Body of pancreas (tissue), 4 donors: ENCODE measurements around the gene BACH2. TPM values are rescaled to one million over a fixed set of nuclear protein-coding genes. Genes with fewer than 3 reads are reported as not detected.

Source experiments
- ATAC-seq: fragments of 150-250 bp; one replicate; pipeline ENCODE4 v1.9.1; 2016
- DNase-seq, 4 donors: peaks; one replicate each; pipeline ENCODE4 v3.0.0-alpha.2; 2019
- H3K27ac ChIP-seq, 4 donors: fragments of 200-600 bp; sonication (generic); 1 replicate in 3 of 4; 2 replicates in 1 of 4; pipeline versions ENCODE4 v1.5.1 to v1.6.1; 2016 to 2019; ENCODE audit warnings: mild to moderate bottlenecking in 1 of 4, mixed read lengths in 1 of 4, moderate library complexity in 1 of 4
- H3K27me3 ChIP-seq, 2 donors: fragments of 200-600 bp; sonication (generic); one replicate each; pipeline ENCODE4 v1.6.0; 2016; ENCODE audit warnings: mild to moderate bottlenecking in 1 of 2
- H3K36me3 ChIP-seq, 2 donors: fragments of 200-600 bp; sonication (generic); replicated peaks in 1 of 2; 2 replicates each; pipeline ENCODE4 v1.5.1; 2016; ENCODE audit warnings: low read depth in 2 of 2; ENCODE audit not compliant: insufficient read depth in 1 of 2
- H3K4me1 ChIP-seq: fragments of 200-600 bp; sonication (generic); one replicate; pipeline ENCODE4 v1.6.0; 2016
- H3K4me3 ChIP-seq, 2 donors: fragments of 200-600 bp; sonication (generic); 1 replicate in 1 of 2; 2 replicates in 1 of 2; pipeline ENCODE4 v1.5.1; 2016 to 2019
- H3K9me3 ChIP-seq, 3 donors: fragments of 200-600 bp; sonication (generic); 1 replicate in 2 of 3; 2 replicates in 1 of 3; pipeline ENCODE4 v1.5.1; 2016
- POLR2A ChIP-seq, 3 donors: fragments of 450-650 bp; IDR thresholded peaks; one replicate each; pipeline ENCODE4 v1.6.1; 2016; ENCODE audit warnings: antibody characterized with exemption in 3 of 3, mild to moderate bottlenecking in 2 of 3
- WGBS, 2 donors: methylation state at CpG; one replicate each; pipeline ENCODE4 v1.1.5; 2017; 5-methylcytosine and 5-hydroxymethylcytosine counted together
- intact Hi-C: fragments of 100-400 bp; cut with DNase I; formaldehyde crosslinking; loops from one replicate; pipeline ENCODE4 v1.15.1; 2023
- microRNA-seq, 2 donors: library from miRNA; unstranded; fragments of <30 nt; microRNA quantifications; one replicate each; pipeline ENCODE4, GENCODE V29; 2016; ENCODE audit warnings: borderline number of aligned reads in 2 of 2, borderline replicate concordance in 2 of 2
- small RNA-seq: library from RNA; depleted of rRNA; stranded (forward); fragments of <200 nt; gene quantifications from one replicate; pipeline ENCODE3, GENCODE V24; 2016
- total RNA-seq, 2 donors: library from RNA; depleted of rRNA; stranded (reverse); fragments of >200 nt; gene quantifications; one replicate each; pipeline ENCODE4 v1.1.0, GENCODE V29; 2016
- TF ChIP-seq, protein P1 (sequence below), 7 experiments: fragments of 450-650 bp in 4 of 7; fragments of 200-600 bp in 3 of 7; sonication (generic) in 3 of 7; IDR thresholded peaks; one replicate each; pipeline ENCODE4 v1.5.1; 2016 to 2019; ENCODE audit warnings: antibody characterized with exemption in 7 of 7

BACH2 gene
- total RNA-seq, 2 donors from 2014 or later: 2.1 to 3.3 TPM

DNA sequence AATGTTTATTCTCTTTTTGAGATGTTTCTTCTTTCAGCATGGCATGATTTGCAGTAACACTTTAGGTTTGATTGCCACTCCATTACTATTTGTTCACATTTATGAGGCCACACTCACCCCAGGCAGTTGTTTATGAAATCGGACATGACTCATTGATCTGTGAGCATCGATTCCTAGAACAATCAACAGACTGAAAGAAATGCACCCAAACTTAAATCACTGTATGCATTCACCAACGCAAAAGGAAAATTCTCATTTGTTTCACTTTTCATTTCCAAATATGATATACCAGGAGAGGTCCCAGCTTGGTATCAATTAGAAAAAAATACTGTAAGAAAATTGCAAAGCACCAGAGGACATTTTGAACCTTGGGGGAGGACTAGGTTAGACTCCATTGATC lies 407.8 kb downstream of the BACH2 start:
- no peak for TF ChIP-seq POLR2A (IDR thresholded peaks at IDR 0.05)
- TF ChIP-seq, protein P1, sequence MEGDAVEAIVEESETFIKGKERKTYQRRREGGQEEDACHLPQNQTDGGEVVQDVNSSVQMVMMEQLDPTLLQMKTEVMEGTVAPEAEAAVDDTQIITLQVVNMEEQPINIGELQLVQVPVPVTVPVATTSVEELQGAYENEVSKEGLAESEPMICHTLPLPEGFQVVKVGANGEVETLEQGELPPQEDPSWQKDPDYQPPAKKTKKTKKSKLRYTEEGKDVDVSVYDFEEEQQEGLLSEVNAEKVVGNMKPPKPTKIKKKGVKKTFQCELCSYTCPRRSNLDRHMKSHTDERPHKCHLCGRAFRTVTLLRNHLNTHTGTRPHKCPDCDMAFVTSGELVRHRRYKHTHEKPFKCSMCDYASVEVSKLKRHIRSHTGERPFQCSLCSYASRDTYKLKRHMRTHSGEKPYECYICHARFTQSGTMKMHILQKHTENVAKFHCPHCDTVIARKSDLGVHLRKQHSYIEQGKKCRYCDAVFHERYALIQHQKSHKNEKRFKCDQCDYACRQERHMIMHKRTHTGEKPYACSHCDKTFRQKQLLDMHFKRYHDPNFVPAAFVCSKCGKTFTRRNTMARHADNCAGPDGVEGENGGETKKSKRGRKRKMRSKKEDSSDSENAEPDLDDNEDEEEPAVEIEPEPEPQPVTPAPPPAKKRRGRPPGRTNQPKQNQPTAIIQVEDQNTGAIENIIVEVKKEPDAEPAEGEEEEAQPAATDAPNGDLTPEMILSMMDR (IDR thresholded peaks at IDR 0.05): no peak
- 61 to 62% methylated on average over 3 of the region's 3 CpGs for WGBS, 2 donors
- ATAC-seq: no peak
- DNase-seq: no peak
- Histone ChIP-seq H3K4me3 (no peak overlapping the region), H3K4me1 (peaks cover 4% of the 10 kb centered on the region), H3K9me3 (no peaks in the 10 kb centered on the region), H3K27me3 (no peaks in the 10 kb centered on the region), H3K36me3 (no peaks in the 10 kb centered on the region), H3K27ac (no peak overlapping the region)
- intact Hi-C loops: no loop called here

DNA sequence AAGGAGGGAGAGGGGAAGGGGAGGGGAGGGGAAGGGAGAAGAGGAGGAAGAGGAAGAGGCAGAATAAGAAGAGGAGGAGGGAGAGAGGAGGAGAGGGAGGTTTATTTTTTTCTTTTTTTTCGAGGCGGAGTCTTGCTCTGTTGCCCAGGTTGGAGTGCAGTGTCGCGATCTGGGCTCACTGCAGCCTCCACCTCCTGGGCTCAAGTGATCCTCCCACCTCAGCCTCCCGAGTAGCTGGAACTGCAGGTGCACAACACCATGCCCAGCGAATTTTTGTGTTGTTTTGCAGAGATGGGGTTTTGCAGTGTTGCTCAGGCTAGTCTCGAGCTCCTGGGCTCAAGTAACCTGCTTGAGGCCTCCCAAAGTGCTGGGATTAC lies 408.5 kb downstream of the BACH2 start:
- DNase-seq (no peak), ATAC-seq (no peak)
- no peak overlapping the region for H3K27ac ChIP-seq
- WGBS, 2 donors: 71 to 80% methylated on average over 7 of the region's 7 CpGs
- H3K9me3 ChIP-seq: no peaks in the 10 kb centered on the region
- H3K27me3 ChIP-seq: no peaks in the 10 kb centered on the region
- intact Hi-C loops: no loop called here
- no peaks in the 10 kb centered on the region for H3K36me3 ChIP-seq
- H3K4me3 ChIP-seq: no peak overlapping the region
- peaks cover 4% of the 10 kb centered on the region for H3K4me1 ChIP-seq
- TF ChIP-seq, protein P1 (IDR thresholded peaks at IDR 0.05): no peak

DNA sequence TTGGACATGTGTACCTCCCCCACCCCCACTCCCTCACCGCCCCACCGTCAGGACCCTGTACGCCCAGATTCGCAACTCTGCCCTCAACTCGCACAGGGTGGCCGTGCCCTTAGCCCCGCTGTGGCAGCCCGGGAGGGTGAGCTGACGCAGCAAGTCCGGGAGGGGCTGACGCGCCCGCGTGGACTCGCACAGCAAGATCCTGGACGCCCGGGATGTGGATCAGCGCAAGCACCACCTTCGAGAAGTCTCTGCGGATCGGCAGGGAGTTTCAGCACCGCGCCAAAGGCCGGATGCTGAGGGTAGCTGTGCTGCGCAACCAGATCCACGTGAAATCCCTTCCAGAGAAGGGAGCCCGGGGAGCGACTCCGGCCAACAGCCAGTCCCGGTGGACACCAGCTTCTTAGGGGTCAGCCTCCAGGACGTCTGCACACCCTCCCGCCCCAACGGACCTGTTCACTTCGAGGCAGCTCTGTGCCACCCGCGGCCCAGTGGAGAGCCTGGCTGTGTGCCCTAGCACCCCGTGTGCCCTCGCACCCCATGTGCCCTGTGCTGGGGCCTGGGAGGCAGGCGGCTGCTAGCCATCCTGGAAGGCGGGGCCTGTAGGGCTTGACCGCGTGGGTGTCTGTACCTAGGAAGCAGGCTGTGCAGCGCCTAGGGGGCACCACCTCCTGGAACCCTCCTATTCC lies 409.0 kb downstream of the BACH2 start:
- ATAC-seq: no peak
- Histone ChIP-seq H3K4me1 (peaks cover 4% of the 10 kb centered on the region), H3K27ac (no peak overlapping the region), H3K27me3 (no peaks in the 10 kb centered on the region), H3K36me3 (no peaks in the 10 kb centered on the region), H3K4me3 (no peak overlapping the region), H3K9me3 (no peaks in the 10 kb centered on the region)
- intact Hi-C loops: no loop called here
- WGBS, 2 donors: 27 to 31% methylated on average over 7 to 40 of the region's 43 CpGs
- no peak for DNase-seq
- TF ChIP-seq, protein P1 (IDR thresholded peaks at IDR 0.05): no peak
- no peak for TF ChIP-seq POLR2A (IDR thresholded peaks at IDR 0.05)

DNA sequence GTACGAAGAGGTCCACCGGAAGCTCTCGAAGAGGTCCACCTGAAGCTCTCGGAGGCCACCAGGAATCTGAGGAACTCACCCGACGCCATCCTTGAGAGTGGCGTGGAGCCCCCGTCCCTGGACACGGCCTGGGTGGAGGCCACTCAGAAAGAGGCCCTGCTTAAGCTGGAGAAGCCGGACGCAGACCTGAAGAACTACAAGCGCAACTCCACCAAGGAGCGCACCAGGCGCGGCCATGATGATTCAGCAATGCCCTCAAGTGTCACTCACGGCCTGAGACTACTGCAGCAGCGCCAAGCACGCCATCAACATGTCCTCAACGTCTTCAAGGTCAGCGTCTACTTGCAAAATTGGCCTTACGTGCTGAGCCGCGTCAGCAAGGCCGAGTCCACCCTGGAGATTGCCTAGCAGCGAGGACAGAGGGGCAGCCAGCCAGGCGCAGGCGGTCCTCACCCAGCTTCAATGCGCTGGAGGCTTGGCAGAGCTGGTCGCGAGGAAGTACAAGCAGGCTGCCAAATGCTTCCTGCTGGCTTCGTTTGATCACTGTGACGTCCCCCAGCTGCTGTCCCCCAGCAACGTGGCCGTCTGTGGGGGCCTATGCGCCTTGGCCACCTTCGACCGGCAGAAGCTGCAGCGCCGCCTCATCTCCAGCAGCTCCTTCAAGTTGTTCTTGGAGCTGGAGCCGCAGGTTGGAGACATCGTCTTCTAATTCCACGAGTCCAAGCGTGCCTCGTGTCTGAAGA lies 410.1 kb downstream of the BACH2 start:
- Histone ChIP-seq H3K4me3 (no peak overlapping the region), H3K4me1 (peaks cover 4% of the 10 kb centered on the region), H3K9me3 (no peaks in the 10 kb centered on the region), H3K36me3 (no peaks in the 10 kb centered on the region), H3K27ac (no peak overlapping the region), H3K27me3 (no peaks in the 10 kb centered on the region)
- intact Hi-C loops: no loop called here
- DNase-seq (no peak), ATAC-seq (no peak)
- TF ChIP-seq, protein P1 (IDR thresholded peaks at IDR 0.05): no peak
- no peak for TF ChIP-seq POLR2A (IDR thresholded peaks at IDR 0.05)
- WGBS, 2 donors: 85 to 91% methylated on average over 31 to 42 of the region's 44 CpGs

Small RNAs within 50 kb of the gene (microRNA-seq; reads per million reads assigned to microRNA genes)
- 0 reads per million in 2 donors for gene MIR4464

Small RNAs within 50 kb of the gene (small RNA-seq; reads per million reads assigned to genes)
- gene MIR4464 (not detected), gene RF00019 (not detected), gene RN7SKP110 (not detected)
